Smooth muscle cell (in vitro differentiated cells): ENCODE data around the gene KRT3. TPM values are rescaled to one million over a fixed set of nuclear protein-coding genes. Genes with fewer than 3 reads are reported as not detected.

Source experiments
- DNase-seq: peaks from one replicate; lab custom pipeline; 2025; ENCODE audit not compliant: unreplicated experiment; lab: John Stamatoyannopoulos, UW
- H2AFZ ChIP-seq: fragments of 200-600 bp; sonication (generic); 2 replicates; pipeline ENCODE4 v1.6.0; 2016; ENCODE audit warnings: antibody characterized with exemption, low read depth, mild to moderate bottlenecking
- H3F3A ChIP-seq: fragments of 200-600 bp; sonication (generic); 2 replicates; pipeline ENCODE4 v1.6.0; 2017; ENCODE audit warnings: antibody characterized with exemption, low read depth
- H3K27ac ChIP-seq: fragments of 200-600 bp; sonication (generic); 2 replicates; pipeline ENCODE4 v1.5.1; 2016; ENCODE audit warnings: low read depth, mild to moderate bottlenecking
- H3K27me3 ChIP-seq: fragments of 200-600 bp; sonication (generic); 2 replicates; pipeline ENCODE4 v1.6.1; 2016; ENCODE audit warnings: low read depth, mild to moderate bottlenecking
- H3K36me3 ChIP-seq: fragments of 200-600 bp; sonication (generic); 2 replicates; pipeline ENCODE4 v1.5.1; 2016; ENCODE audit warnings: low read depth
- H3K4me1 ChIP-seq: fragments of 200-600 bp; sonication (generic); 2 replicates; pipeline ENCODE4 v1.5.1; 2016; ENCODE audit warnings: low read depth
- H3K4me2 ChIP-seq: fragments of 200-600 bp; sonication (generic); 2 replicates; pipeline ENCODE4 v1.6.0; 2016; ENCODE audit warnings: mild to moderate bottlenecking
- H3K4me3 ChIP-seq: fragments of 200-600 bp; sonication (generic); 2 replicates; pipeline ENCODE4 v1.5.1; 2016; ENCODE audit warnings: mild to moderate bottlenecking
- H3K79me2 ChIP-seq: fragments of 200-600 bp; sonication (generic); 2 replicates; pipeline ENCODE4 v1.6.0; 2016; ENCODE audit warnings: low read depth, mild to moderate bottlenecking
- H3K9ac ChIP-seq: fragments of 200-600 bp; sonication (generic); 2 replicates; pipeline ENCODE4 v1.6.0; 2016; ENCODE audit warnings: low read depth
- H3K9me3 ChIP-seq: fragments of 200-600 bp; sonication (generic); replicated peaks from 2 replicates; pipeline ENCODE4 v1.5.1; 2016; ENCODE audit warnings: low read depth
- H4K20me1 ChIP-seq: fragments of 200-600 bp; sonication (generic); 2 replicates; pipeline ENCODE4 v1.6.0; 2016; ENCODE audit warnings: low read depth
- CTCF ChIP-seq: fragments of 200-600 bp; sonication (generic); IDR thresholded peaks from 2 replicates; pipeline ENCODE4 v1.5.1; 2017; ENCODE audit warnings: borderline replicate concordance, mild to moderate bottlenecking, antibody characterized with exemption; ENCODE audit not compliant: insufficient read depth, poor library complexity, severe bottlenecking
- WGBS: methylation state at CpG from one replicate; pipeline ENCODE4 v1.1.7; 2016; ENCODE audit warnings: low lambda C conversion rate; 5-methylcytosine and 5-hydroxymethylcytosine counted together
- polyA plus RNA-seq: library from polyadenylated mRNA; unstranded; fragments of >200 nt; fragmentation: Nextera tagmentation; extraction: Ambion mirVana; gene quantifications from 2 replicates; pipeline ENCODE4 v1.2.1, GENCODE V29; 2016
- total RNA-seq: library from RNA; depleted of rRNA; stranded (reverse); fragments of >200 nt; gene quantifications from 2 replicates; pipeline ENCODE4 v1.2.3, GENCODE V29; 2014

KRT3 gene
- total and polyA plus RNA-seq, 2 experiments from 2014 or later, result not detected

- Histone ChIP-seq H3K4me2 (no peak overlapping the region), H2AFZ (no peak overlapping the region), H3K9ac (no peak overlapping the region), H4K20me1 (no peaks in the 10 kb centered on the region), H3K27me3 (no peaks in the 10 kb centered on the region), H3K36me3 (no peaks in the 10 kb centered on the region), H3F3A (peaks cover 4% of the 10 kb centered on the region), H3K27ac (no peak overlapping the region), H3K79me2 (no peaks in the 10 kb centered on the region), H3K4me3 (no peak overlapping the region), H3K4me1 (peaks cover 16% of the 10 kb centered on the region), H3K9me3 (no peaks in the 10 kb centered on the region)
- TF ChIP-seq CTCF, result no peak
- no peak for DNase-seq
- WGBS, result 84% methylated on average over 14 of the region's 14 CpGs
These were observed 42.9 kb upstream of the KRT3 start for GRCh38 chr12:52838609-52839435.

GRCh38 chr12:52837781-52838608 is 42.1 kb upstream of the KRT3 start:
- no peaks in the 10 kb centered on the region for H3K9me3 ChIP-seq
- peaks cover 4% of the 10 kb centered on the region for H3F3A ChIP-seq
- no peaks in the 10 kb centered on the region for H4K20me1 ChIP-seq
- no peak overlapping the region for H2AFZ ChIP-seq
- H3K9ac ChIP-seq, result peak overlapping the region; percentile 20
- 54% methylated on average over 6 of the region's 6 CpGs for WGBS
- peaks cover 16% of the 10 kb centered on the region for H3K4me1 ChIP-seq
- H3K4me3 ChIP-seq, result no peak overlapping the region
- H3K27me3 ChIP-seq, result no peaks in the 10 kb centered on the region
- no peaks in the 10 kb centered on the region for H3K36me3 ChIP-seq
- peak overlapping the region; percentile 42 for H3K4me2 ChIP-seq
- H3K79me2 ChIP-seq, result no peaks in the 10 kb centered on the region
- H3K27ac ChIP-seq, result peak overlapping the region; percentile 97
- TF ChIP-seq CTCF, result no peak
- no peak for DNase-seq

GRCh38 chr12:52837413-52837741 is 41.5 kb upstream of the KRT3 start:
- Histone ChIP-seq H3K9me3 (no peaks in the 10 kb centered on the region), H2AFZ (no peak overlapping the region), H3K79me2 (no peaks in the 10 kb centered on the region), H3K4me2 (peak overlapping the region; percentile 74), H3K27me3 (no peaks in the 10 kb centered on the region), H3F3A (peaks cover 4% of the 10 kb centered on the region), H3K4me3 (no peak overlapping the region), H3K36me3 (no peaks in the 10 kb centered on the region), H4K20me1 (no peaks in the 10 kb centered on the region), H3K4me1 (peaks cover 16% of the 10 kb centered on the region), H3K9ac (peak overlapping the region; percentile 83), H3K27ac (peak overlapping the region; percentile 97)
- WGBS, result 49% methylated on average over 9 of the region's 9 CpGs
- no peak for DNase-seq
- TF ChIP-seq CTCF, result no peak
